ENCODE data around the gene RHBDL1. TPM values are rescaled to one million over a fixed set of nuclear protein-coding genes. Genes with fewer than 3 reads are reported as not detected.

Gene RHBDL1
- total and polyA plus RNA-seq, 2 experiments from 2014 or later: 8.4 to 10.1 TPM

DNA sequence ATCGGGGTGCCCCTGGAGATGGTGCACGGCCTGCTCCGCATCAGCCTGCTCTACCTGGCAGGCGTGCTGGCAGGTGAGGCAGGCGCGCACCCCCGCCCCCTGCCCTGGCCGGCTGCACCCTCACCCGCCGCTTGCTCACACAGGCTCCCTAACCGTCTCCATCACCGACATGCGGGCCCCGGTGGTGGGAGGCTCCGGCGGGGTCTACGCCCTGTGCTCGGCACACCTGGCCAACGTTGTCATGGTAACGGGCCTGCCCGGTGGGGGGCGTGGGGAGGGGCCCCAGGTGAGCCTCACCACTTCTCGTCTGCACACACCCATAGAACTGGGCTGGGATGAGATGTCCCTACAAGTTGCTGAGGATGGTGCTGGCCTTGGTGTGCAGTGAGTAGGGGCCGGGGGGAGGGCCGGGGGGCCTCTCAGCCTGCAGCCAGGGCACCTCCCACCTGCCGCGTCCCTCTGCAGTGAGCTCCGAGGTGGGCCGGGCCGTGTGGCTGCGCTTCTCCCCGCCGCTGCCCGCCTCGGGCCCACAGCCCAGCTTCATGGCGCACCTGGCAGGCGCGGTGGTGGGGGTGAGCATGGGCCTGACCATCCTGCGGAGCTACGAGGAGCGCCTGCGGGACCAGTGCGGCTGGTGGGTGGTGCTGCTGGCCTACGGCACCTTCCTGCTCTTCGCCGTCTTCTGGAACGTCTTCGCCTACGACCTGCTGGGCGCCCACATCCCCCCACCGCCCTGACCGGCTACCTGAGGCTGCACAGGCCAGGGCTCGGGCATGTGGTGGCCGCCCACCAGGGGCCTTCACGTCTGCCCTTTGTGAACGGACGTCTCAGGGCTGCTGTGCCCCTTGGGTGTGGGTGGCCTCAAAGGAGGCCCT is 2.1 kb downstream of the RHBDL1 start (continued):
- TF ChIP-seq, protein P1, sequence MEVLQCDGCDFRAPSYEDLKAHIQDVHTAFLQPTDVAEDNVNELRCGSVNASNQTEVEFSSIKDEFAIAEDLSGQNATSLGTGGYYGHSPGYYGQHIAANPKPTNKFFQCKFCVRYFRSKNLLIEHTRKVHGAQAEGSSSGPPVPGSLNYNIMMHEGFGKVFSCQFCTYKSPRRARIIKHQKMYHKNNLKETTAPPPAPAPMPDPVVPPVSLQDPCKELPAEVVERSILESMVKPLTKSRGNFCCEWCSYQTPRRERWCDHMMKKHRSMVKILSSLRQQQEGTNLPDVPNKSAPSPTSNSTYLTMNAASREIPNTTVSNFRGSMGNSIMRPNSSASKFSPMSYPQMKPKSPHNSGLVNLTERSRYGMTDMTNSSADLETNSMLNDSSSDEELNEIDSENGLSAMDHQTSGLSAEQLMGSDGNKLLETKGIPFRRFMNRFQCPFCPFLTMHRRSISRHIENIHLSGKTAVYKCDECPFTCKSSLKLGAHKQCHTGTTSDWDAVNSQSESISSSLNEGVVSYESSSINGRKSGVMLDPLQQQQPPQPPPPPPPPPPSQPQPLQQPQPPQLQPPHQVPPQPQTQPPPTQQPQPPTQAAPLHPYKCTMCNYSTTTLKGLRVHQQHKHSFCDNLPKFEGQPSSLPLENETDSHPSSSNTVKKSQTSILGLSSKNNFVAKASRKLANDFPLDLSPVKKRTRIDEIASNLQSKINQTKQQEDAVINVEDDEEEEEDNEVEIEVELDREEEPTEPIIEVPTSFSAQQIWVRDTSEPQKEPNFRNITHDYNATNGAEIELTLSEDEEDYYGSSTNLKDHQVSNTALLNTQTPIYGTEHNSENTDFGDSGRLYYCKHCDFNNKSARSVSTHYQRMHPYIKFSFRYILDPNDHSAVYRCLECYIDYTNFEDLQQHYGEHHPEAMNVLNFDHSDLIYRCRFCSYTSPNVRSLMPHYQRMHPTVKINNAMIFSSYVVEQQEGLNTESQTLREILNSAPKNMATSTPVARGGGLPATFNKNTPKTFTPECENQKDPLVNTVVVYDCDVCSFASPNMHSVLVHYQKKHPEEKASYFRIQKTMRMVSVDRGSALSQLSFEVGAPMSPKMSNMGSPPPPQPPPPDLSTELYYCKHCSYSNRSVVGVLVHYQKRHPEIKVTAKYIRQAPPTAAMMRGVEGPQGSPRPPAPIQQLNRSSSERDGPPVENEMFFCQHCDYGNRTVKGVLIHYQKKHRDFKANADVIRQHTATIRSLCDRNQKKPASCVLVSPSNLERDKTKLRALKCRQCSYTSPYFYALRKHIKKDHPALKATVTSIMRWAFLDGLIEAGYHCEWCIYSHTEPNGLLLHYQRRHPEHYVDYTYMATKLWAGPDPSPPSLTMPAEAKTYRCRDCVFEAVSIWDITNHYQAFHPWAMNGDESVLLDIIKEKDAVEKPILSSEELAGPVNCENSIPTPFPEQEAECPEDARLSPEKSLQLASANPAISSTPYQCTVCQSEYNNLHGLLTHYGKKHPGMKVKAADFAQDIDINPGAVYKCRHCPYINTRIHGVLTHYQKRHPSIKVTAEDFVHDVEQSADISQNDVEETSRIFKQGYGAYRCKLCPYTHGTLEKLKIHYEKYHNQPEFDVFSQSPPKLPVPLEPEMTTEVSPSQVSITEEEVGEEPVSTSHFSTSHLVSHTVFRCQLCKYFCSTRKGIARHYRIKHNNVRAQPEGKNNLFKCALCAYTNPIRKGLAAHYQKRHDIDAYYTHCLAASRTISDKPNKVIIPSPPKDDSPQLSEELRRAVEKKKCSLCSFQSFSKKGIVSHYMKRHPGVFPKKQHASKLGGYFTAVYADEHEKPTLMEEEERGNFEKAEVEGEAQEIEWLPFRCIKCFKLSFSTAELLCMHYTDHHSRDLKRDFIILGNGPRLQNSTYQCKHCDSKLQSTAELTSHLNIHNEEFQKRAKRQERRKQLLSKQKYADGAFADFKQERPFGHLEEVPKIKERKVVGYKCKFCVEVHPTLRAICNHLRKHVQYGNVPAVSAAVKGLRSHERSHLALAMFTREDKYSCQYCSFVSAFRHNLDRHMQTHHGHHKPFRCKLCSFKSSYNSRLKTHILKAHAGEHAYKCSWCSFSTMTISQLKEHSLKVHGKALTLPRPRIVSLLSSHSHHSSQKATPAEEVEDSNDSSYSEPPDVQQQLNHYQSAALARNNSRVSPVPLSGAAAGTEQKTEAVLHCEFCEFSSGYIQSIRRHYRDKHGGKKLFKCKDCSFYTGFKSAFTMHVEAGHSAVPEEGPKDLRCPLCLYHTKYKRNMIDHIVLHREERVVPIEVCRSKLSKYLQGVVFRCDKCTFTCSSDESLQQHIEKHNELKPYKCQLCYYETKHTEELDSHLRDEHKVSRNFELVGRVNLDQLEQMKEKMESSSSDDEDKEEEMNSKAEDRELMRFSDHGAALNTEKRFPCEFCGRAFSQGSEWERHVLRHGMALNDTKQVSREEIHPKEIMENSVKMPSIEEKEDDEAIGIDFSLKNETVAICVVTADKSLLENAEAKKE (CRISPR knock-in tag; IDR thresholded peaks at IDR 0.05): no peak
- TF ChIP-seq, protein P2, sequence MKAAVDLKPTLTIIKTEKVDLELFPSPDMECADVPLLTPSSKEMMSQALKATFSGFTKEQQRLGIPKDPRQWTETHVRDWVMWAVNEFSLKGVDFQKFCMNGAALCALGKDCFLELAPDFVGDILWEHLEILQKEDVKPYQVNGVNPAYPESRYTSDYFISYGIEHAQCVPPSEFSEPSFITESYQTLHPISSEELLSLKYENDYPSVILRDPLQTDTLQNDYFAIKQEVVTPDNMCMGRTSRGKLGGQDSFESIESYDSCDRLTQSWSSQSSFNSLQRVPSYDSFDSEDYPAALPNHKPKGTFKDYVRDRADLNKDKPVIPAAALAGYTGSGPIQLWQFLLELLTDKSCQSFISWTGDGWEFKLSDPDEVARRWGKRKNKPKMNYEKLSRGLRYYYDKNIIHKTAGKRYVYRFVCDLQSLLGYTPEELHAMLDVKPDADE (IDR thresholded peaks at IDR 0.05): no peak
- TF ChIP-seq, protein P3, sequence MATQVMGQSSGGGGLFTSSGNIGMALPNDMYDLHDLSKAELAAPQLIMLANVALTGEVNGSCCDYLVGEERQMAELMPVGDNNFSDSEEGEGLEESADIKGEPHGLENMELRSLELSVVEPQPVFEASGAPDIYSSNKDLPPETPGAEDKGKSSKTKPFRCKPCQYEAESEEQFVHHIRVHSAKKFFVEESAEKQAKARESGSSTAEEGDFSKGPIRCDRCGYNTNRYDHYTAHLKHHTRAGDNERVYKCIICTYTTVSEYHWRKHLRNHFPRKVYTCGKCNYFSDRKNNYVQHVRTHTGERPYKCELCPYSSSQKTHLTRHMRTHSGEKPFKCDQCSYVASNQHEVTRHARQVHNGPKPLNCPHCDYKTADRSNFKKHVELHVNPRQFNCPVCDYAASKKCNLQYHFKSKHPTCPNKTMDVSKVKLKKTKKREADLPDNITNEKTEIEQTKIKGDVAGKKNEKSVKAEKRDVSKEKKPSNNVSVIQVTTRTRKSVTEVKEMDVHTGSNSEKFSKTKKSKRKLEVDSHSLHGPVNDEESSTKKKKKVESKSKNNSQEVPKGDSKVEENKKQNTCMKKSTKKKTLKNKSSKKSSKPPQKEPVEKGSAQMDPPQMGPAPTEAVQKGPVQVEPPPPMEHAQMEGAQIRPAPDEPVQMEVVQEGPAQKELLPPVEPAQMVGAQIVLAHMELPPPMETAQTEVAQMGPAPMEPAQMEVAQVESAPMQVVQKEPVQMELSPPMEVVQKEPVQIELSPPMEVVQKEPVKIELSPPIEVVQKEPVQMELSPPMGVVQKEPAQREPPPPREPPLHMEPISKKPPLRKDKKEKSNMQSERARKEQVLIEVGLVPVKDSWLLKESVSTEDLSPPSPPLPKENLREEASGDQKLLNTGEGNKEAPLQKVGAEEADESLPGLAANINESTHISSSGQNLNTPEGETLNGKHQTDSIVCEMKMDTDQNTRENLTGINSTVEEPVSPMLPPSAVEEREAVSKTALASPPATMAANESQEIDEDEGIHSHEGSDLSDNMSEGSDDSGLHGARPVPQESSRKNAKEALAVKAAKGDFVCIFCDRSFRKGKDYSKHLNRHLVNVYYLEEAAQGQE (IDR thresholded peaks at IDR 0.05; ENCODE audit: unreplicated experiment): no peak
- no peak for TF ChIP-seq ZNF114 (CRISPR knock-in tag; IDR thresholded peaks at IDR 0.05)
- TF ChIP-seq STAT1 (IDR thresholded peaks at IDR 0.05; ENCODE audit: unreplicated experiment): no peak
- no peak for TF ChIP-seq NANOG (IDR thresholded peaks at IDR 0.05; ENCODE audit: borderline replicate concordance)
- no peak for TF ChIP-seq EZH2 (IDR thresholded peaks at IDR 0.05; ENCODE audit: low read depth, unreplicated experiment)
- no peak; the same call in 1 of the 2 replicates for TF ChIP-seq POLR2AphosphoS5 (IDR thresholded peaks at IDR 0.05; ENCODE audit: low read depth)
- no peak for TF ChIP-seq EZH2phosphoT487 (IDR thresholded peaks at IDR 0.05; ENCODE audit: unreplicated experiment)
- no peak for TF ChIP-seq JUNB (IDR thresholded peaks at IDR 0.05; ENCODE audit: unreplicated experiment)
- TF ChIP-seq, protein P4, sequence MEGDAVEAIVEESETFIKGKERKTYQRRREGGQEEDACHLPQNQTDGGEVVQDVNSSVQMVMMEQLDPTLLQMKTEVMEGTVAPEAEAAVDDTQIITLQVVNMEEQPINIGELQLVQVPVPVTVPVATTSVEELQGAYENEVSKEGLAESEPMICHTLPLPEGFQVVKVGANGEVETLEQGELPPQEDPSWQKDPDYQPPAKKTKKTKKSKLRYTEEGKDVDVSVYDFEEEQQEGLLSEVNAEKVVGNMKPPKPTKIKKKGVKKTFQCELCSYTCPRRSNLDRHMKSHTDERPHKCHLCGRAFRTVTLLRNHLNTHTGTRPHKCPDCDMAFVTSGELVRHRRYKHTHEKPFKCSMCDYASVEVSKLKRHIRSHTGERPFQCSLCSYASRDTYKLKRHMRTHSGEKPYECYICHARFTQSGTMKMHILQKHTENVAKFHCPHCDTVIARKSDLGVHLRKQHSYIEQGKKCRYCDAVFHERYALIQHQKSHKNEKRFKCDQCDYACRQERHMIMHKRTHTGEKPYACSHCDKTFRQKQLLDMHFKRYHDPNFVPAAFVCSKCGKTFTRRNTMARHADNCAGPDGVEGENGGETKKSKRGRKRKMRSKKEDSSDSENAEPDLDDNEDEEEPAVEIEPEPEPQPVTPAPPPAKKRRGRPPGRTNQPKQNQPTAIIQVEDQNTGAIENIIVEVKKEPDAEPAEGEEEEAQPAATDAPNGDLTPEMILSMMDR (conservative IDR thresholded peaks at IDR 0.05; ENCODE audit: low read depth in 2 of 2): no peak
